ENCODE measurements around the gene TMEM72.

The TMEM72 gene

GRCh38 chr10:44982114-44982460 lies 71.0 kb downstream of the TMEM72 start:
- no peak overlapping the region for H3K4me3 ChIP-seq (ENCODE audit: low read depth in 1 of 2, low read length in 2 of 2)
- H4K20me1 ChIP-seq (ENCODE audit: insufficient read depth, low read length) = no peaks in the 10 kb centered on the region
- no peak overlapping the region for H3K4me2 ChIP-seq (ENCODE audit: insufficient read depth, low read length)
- no peaks in the 10 kb centered on the region for H3K4me1 ChIP-seq (ENCODE audit: insufficient read depth, low read length)
- TF ChIP-seq, protein P1, sequence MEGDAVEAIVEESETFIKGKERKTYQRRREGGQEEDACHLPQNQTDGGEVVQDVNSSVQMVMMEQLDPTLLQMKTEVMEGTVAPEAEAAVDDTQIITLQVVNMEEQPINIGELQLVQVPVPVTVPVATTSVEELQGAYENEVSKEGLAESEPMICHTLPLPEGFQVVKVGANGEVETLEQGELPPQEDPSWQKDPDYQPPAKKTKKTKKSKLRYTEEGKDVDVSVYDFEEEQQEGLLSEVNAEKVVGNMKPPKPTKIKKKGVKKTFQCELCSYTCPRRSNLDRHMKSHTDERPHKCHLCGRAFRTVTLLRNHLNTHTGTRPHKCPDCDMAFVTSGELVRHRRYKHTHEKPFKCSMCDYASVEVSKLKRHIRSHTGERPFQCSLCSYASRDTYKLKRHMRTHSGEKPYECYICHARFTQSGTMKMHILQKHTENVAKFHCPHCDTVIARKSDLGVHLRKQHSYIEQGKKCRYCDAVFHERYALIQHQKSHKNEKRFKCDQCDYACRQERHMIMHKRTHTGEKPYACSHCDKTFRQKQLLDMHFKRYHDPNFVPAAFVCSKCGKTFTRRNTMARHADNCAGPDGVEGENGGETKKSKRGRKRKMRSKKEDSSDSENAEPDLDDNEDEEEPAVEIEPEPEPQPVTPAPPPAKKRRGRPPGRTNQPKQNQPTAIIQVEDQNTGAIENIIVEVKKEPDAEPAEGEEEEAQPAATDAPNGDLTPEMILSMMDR (IDR thresholded peaks at IDR 0.05; ENCODE audit: borderline replicate concordance, extremely low read depth, low read length, poor library complexity, severe bottlenecking) = no peak
- no peak for TF ChIP-seq EZH2 (IDR thresholded peaks at IDR 0.05; ENCODE audit: borderline replicate concordance, low read depth, low read length, severe bottlenecking)
- H3K27me3 ChIP-seq (ENCODE audit: insufficient read depth, low read length, poor library complexity) = no peaks in the 10 kb centered on the region
- no peaks in the 10 kb centered on the region for H3K9me3 ChIP-seq (ENCODE audit: insufficient read depth, low read length, severe bottlenecking)
- no peak overlapping the region for H2AFZ ChIP-seq (ENCODE audit: low read depth, low read length)
- DNase-seq (no peak), ATAC-seq (ENCODE audit: insufficient read depth, low read depth) (no peak)
- no peaks in the 10 kb centered on the region for H3K79me2 ChIP-seq (ENCODE audit: insufficient read depth, low read length)
- H3K27ac ChIP-seq (ENCODE audit: low read length) = no peak overlapping the region
- no peak overlapping the region for H3K9ac ChIP-seq (ENCODE audit: low read depth, low read length)
- no peaks in the 10 kb centered on the region for H3K36me3 ChIP-seq (ENCODE audit: insufficient read depth, low read length)

- Histone ChIP-seq H3K27ac (ENCODE audit: low read length) (no peak overlapping the region), H3K9ac (ENCODE audit: low read depth, low read length) (no peak overlapping the region)
- TF ChIP-seq EZH2 (IDR thresholded peaks at IDR 0.05; ENCODE audit: borderline replicate concordance, low read depth, low read length, severe bottlenecking) = no peak
- TF ChIP-seq, protein P1 (IDR thresholded peaks at IDR 0.05; ENCODE audit: borderline replicate concordance, extremely low read depth, low read length, poor library complexity, severe bottlenecking) = no peak
Observed at GRCh38 chr10:44982496-44982895, 71.4 kb downstream of the TMEM72 start.

DNA sequence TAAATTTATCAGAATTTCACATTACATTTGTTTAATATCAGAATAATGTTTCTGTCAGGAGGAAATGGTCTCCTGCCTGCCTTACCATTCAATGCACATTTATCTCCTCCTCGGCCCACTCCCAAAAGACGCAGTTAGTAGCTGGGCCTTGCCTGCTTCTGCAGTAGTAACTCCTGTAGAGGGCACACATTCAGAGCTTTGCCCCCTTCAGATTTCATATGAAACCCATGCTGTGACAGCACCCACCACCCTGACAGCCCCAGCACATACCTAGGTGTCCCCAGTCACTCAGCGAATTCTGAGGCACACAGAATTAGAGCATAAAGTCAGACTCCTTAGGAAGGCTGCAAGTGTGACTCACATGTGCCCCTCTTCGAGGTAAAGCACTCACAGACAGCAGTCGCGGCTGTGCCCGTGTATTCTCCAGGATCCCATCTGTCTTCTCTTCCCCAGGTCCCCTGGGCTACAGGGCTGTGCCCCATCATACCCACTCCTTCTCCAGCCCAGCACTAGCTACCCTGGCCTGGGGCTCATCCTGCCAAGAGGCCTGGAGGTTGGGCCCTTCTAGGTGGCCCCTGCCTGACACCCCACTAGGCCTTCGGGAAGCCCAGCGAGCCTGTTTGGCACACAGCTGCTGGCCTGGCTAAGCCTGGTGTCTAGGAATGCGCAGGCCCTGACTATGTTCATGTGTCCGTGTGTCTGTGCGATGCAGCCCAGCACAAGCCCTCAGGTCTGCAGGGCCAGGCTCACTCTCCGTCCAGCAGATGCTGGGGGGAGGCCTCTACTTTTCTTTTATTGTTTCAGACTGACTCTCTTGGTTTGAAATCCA lies 72.1 kb downstream of the TMEM72 start:
- Histone ChIP-seq H2AFZ (ENCODE audit: low read depth, low read length) (no peak overlapping the region), H3K4me1 (ENCODE audit: insufficient read depth, low read length) (no peaks in the 10 kb centered on the region), H3K27ac (ENCODE audit: low read length) (no peak overlapping the region), H3K9me3 (ENCODE audit: insufficient read depth, low read length, severe bottlenecking) (no peaks in the 10 kb centered on the region), H3K9ac (ENCODE audit: low read depth, low read length) (no peak overlapping the region), H3K36me3 (ENCODE audit: insufficient read depth, low read length) (no peaks in the 10 kb centered on the region), H3K79me2 (ENCODE audit: insufficient read depth, low read length) (no peaks in the 10 kb centered on the region), H3K27me3 (ENCODE audit: insufficient read depth, low read length, poor library complexity) (no peaks in the 10 kb centered on the region), H3K4me3 (ENCODE audit: low read depth in 1 of 2, low read length in 2 of 2) (no peak overlapping the region), H4K20me1 (ENCODE audit: insufficient read depth, low read length) (no peaks in the 10 kb centered on the region), H3K4me2 (ENCODE audit: insufficient read depth, low read length) (no peak overlapping the region)
- TF ChIP-seq EZH2 (IDR thresholded peaks at IDR 0.05; ENCODE audit: borderline replicate concordance, low read depth, low read length, severe bottlenecking) = no peak
- TF ChIP-seq, protein P1 (IDR thresholded peaks at IDR 0.05; ENCODE audit: borderline replicate concordance, extremely low read depth, low read length, poor library complexity, severe bottlenecking) = no peak
- ATAC-seq (ENCODE audit: insufficient read depth, low read depth) = no peak; the same call in 2 of the 3 replicates
- DNase-seq = no peak

More at GRCh38 chr10:44982496-44982895, 71.4 kb downstream of the TMEM72 start:
- ATAC-seq (ENCODE audit: insufficient read depth, low read depth) = no peak
- no peak overlapping the region for H3K4me3 ChIP-seq (ENCODE audit: low read depth in 1 of 2, low read length in 2 of 2)
- no peaks in the 10 kb centered on the region for H3K79me2 ChIP-seq (ENCODE audit: insufficient read depth, low read length)
- H3K4me1 ChIP-seq (ENCODE audit: insufficient read depth, low read length) = no peaks in the 10 kb centered on the region
- no peak overlapping the region for H2AFZ ChIP-seq (ENCODE audit: low read depth, low read length)
- no peaks in the 10 kb centered on the region for H3K27me3 ChIP-seq (ENCODE audit: insufficient read depth, low read length, poor library complexity)
- H4K20me1 ChIP-seq (ENCODE audit: insufficient read depth, low read length) = no peaks in the 10 kb centered on the region
- no peaks in the 10 kb centered on the region for H3K9me3 ChIP-seq (ENCODE audit: insufficient read depth, low read length, severe bottlenecking)
- no peak overlapping the region for H3K4me2 ChIP-seq (ENCODE audit: insufficient read depth, low read length)
- DNase-seq = no peak
- H3K36me3 ChIP-seq (ENCODE audit: insufficient read depth, low read length) = no peaks in the 10 kb centered on the region

Data from DND-41 (cell line).